GM19351 (cell line): ENCODE data around the gene POLR2L.
A peak's percentile ranks its signal among the peaks of the same experiment; 100 is the strongest.

Experiments used
- ATAC-seq: cut with Tn5 transposase; IDR thresholded peaks from one replicate; pipeline ENCODE4 v1.9.1; 2021; ENCODE audit warnings: mild to moderate bottlenecking, moderate library complexity; ENCODE audit not compliant: unreplicated experiment

The POLR2L gene

GRCh38 chr11:855796-856195, 13.5 kb upstream of the POLR2L start:
- ATAC-seq = no peak

DNA sequence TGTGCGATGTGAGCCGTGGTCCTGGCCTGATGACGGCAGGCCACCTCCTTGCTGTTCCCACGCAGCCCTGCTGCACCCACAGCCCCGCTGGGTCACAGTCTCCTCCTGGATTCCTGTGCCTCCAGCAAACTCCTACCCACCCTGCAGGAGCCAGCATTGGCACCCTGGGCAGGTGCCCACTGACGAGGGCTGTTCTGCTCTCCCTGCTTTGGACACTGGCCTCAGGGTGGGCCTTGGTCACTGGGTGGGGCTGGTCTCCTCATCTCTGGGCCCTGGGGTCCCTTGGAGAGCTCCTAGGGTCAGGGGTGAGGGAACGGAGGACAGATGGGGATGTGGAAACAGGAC, 13.0 kb upstream of the POLR2L start:
- ATAC-seq = no peak

GRCh38 chr11:854601-855329, 12.4 kb upstream of the POLR2L start:
- no peak for ATAC-seq

GRCh38 chr11:853682-854448, 11.5 kb upstream of the POLR2L start:
- no peak for ATAC-seq

DNA sequence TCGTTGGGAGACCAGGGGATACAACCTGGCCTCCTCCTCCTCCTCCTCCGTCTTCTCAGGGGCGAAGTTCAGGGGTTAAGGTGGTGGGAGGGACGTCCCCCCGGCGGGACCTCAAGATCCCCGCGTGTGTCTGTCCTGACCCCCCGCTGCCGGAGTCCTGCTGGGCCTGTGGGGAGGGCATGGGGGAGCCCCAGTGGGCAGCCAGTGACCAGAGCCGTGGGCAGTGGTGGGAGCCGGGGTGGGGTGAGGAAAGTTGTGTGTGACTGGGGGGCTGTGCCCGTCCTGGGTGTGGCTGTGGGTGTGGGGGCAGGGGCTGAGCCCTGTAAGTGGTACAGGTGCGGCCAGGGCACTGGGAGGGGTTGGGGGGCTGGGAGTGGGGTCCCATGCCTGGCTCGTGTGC, 10.4 kb upstream of the POLR2L start:
- no peak for ATAC-seq

GRCh38 chr11:850775-851763, 8.7 kb upstream of the POLR2L start:
- no peak for ATAC-seq

GRCh38 chr11:849951-850774, 7.8 kb upstream of the POLR2L start:
- ATAC-seq = no peak

DNA sequence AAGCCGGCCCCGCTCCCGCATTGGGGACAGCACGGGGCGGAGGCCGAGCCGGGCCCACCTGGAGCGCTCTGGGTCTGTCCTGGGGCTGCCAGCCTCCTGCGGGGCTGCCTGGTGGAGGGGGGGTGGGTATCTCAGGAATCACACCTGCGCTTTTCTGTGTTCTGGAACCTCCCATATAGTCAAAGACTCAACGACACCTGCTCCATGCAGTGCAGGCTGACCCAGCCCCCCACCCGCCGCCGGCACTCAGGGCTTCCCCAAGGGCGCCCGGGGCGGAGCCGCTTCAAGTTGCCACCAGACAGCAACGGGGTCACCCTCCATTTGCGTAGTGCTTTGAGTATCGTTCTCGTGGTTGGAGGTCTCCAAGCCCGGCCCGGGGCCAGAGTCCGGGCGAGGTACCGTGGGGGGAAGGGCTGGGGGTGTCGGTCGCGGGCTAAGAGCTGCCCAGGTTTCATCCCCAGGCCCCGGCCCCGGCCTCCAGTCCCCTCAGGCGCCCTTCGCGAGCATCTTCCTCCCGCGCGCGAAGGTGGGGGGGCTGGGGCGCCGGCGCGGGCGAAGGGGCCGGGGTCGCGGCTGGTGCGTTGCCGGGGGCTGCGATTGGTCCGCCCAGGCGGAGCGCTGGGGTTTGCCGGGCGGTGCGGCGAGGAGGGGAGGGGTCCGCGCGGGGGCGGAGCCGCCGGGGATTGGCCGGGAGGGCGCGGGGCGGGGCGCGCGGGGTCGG, 6.9 kb upstream of the POLR2L start:
- no peak for ATAC-seq

DNA sequence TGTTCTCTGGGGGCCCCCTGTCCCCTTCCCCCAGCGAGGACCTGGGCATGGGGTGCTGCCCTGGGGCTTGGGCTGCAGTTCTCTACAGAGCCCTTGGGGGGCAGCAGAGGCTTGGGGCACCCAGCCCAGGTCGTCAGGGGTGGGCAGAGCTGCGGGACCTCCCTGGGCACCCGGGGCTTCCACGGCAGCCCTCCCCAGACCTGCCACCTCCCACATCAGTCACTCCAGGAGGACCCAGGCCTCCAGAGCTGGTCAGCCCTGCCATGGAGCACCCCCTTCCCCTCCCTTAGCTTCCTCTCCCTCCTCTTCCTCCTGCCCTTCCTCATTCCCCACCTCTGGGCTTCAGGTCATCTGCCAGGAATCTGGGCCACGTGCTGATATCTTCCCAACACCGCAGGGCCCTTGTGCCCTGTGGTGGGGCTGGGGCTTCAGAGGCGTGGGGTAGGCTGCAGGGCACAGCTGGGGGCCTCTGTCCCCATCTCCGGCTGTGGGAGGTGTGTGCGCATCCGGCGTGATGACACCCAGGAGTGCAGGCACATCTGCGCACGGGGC, 6.1 kb upstream of the POLR2L start:
- ATAC-seq = peak; percentile 49

GRCh38 chr11:847876-848275, 5.5 kb upstream of the POLR2L start:
- no peak for ATAC-seq

DNA sequence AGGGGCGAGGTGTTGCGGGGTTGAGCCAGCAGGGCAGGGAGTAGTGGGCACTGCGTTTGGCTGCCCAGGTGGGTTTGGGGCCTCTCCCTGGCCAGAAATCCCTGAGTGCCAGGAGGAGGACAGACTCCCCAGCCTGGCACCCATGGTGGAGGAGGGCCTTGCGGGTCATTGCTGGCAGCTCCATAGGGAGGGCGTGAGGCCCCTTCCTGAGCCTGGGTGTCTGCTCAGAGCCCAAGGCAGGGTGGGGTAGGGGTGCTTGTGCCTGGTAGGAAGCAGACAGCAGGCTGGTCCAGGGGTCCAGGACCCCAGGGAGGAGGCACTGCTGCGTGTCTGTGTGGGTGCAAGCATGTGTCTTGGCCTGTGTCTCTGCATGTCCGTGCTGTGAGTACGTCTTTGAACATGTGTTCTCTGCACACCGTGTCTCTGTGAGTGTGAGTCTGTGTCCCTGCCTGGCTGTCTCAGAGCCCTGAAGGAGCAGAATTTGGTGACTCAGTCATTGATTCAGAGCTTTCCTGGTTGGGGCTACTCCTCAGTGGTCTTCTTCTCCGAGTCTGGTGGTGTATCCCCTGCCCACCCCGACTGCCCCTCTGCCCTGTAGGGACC, 4.3 kb upstream of the POLR2L start:
- ATAC-seq = no peak

DNA sequence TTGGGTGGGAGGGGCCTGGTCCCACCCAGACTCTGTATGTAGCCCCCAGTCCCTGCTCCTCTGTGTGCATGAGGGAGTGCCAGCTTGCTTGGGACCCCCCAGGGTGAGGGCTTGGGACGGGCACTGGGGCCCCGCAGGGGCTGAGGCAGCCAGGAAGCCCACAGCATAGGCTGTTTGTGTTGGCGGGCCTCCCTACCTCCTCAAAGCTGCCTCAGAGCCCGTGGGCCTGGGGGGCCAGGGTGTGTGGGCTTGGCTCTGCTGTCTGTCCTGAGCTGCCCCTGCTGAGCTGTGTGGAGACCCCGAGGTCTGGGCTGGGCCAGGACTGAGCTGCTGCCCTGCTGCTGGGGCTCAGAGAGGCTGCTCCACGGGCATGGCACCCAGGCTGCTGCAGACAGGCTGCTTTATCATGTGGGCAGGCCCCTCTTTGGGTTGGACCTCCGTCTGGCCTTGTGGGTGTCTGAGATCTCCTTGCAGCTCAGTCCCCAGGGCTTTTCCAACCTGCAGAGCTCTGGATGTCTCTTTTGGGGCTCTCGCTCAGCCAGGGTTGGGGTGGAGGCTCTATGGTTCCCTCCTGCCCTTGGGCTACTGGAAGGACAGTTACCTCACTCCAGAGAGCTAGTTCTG, 3.7 kb upstream of the POLR2L start:
- no peak for ATAC-seq

GRCh38 chr11:844693-845644, 2.6 kb upstream of the POLR2L start:
- ATAC-seq = no peak

GRCh38 chr11:843818-844692, 1.7 kb upstream of the POLR2L start:
- no peak for ATAC-seq

GRCh38 chr11:843086-843734, 881 bp upstream of the POLR2L start:
- peak; percentile 8 for ATAC-seq

DNA sequence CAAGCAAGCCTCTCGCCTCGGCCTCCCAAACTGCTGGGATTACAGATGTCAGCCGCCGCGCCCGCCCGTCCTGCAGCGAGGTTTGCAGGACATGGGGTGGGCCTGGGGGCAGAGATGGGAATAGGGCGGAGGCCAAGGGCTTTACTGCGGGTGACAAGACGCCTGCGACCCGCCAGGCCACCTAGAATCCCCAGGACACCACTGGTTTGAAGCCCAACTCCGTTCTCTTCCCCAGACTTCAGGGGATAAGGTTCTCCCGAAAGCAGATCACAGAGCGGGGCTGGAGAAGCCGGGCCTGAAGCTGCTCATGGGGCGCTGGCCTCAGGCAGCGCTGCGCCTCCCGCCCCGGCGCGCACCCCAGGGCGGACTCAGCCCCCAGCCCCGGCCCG, 354 bp downstream of the POLR2L start:
- peak; percentile 36 for ATAC-seq
